CD14-positive monocyte (primary cell): Measurements from ENCODE around the gene SH3PXD2A. TPM values are rescaled to one million over a fixed set of nuclear protein-coding genes. Genes with fewer than 3 reads are reported as not detected.

ENCODE experiments used
- DNase-seq, 3 donors: peaks; one replicate each; pipeline ENCODE4 v3.0.0-alpha.2; 2011 to 2022
- H2AFZ ChIP-seq: 2 replicates; pipeline ENCODE4 v1.6.0; 2012; ENCODE audit warnings: mild to moderate bottlenecking, low read depth, low read length, inconsistent platforms; ENCODE audit not compliant: insufficient read depth, poor library complexity, severe bottlenecking
- H3K27ac ChIP-seq, 2 donors: 1 replicate in 1 of 2; 2 replicates in 1 of 2; pipeline ENCODE4 v1.5.1; 2012 to 2013; ENCODE audit warnings: low read length in 2 of 2, control low read depth in 1 of 2, inconsistent platforms in 1 of 2, low read depth in 1 of 2, mild to moderate bottlenecking in 1 of 2
- H3K27me3 ChIP-seq, 2 donors: one replicate each; pipeline versions ENCODE4 v1.6.0 to v1.6.1; 2011 to 2013; ENCODE audit warnings: low read length in 2 of 2; ENCODE audit not compliant: control insufficient read depth in 2 of 2, insufficient read depth in 2 of 2
- H3K36me3 ChIP-seq, 2 donors: replicated peaks in 1 of 2; 1 replicate in 1 of 2; 2 replicates in 1 of 2; pipeline versions ENCODE4 v1.5.1 to v1.6.1; 2012 to 2013; ENCODE audit warnings: low read length in 2 of 2, control low read depth in 1 of 2, inconsistent platforms in 1 of 2, mild to moderate bottlenecking in 1 of 2; ENCODE audit not compliant: insufficient read depth in 2 of 2, control insufficient read depth in 1 of 2
- H3K4me1 ChIP-seq, 2 donors: 1 replicate in 1 of 2; 2 replicates in 1 of 2; pipeline versions ENCODE4 v1.5.1 to v1.6.1; 2012 to 2013; ENCODE audit warnings: low read length in 2 of 2, control low read depth in 1 of 2, inconsistent platforms in 1 of 2, mild to moderate bottlenecking in 1 of 2, moderate library complexity in 1 of 2; ENCODE audit not compliant: insufficient read depth in 2 of 2, control insufficient read depth in 1 of 2
- H3K4me2 ChIP-seq: replicated peaks from 2 replicates; pipeline ENCODE3; 2012; ENCODE audit warnings: low read length, moderate library complexity, mild to moderate bottlenecking; ENCODE audit not compliant: poor library complexity, severe bottlenecking; ENCODE audit errors: extremely low read depth
- H3K4me3 ChIP-seq, 3 experiments: fragments of 200-600 bp in 1 of 3; sonication (generic) in 1 of 3; replicated peaks in 1 of 3; 1 replicate in 2 of 3; 2 replicates in 1 of 3; pipeline ENCODE4 v1.5.1; 2011 to 2013; ENCODE audit warnings: low read length in 3 of 3, mild to moderate bottlenecking in 3 of 3, control low read depth in 2 of 3, low read depth in 2 of 3, inconsistent platforms in 1 of 3, moderate library complexity in 1 of 3
- H3K79me2 ChIP-seq: 2 replicates; pipeline ENCODE4 v1.6.0; 2012; ENCODE audit warnings: mild to moderate bottlenecking, control low read depth, inconsistent platforms, low read length, moderate library complexity; ENCODE audit not compliant: insufficient read depth
- H3K9ac ChIP-seq: 2 replicates; pipeline ENCODE4 v1.6.0; 2017; ENCODE audit warnings: low read length, mild to moderate bottlenecking; ENCODE audit not compliant: insufficient read depth, poor library complexity, severe bottlenecking
- H3K9me3 ChIP-seq, 2 donors: replicated peaks in 1 of 2; 1 replicate in 1 of 2; 2 replicates in 1 of 2; pipeline versions ENCODE4 v1.5.1 to v1.6.1; 2012 to 2013; ENCODE audit warnings: low read length in 2 of 2, control low read depth in 1 of 2; ENCODE audit not compliant: control insufficient read depth in 1 of 2, insufficient read depth in 1 of 2
- H4K20me1 ChIP-seq: 2 replicates; pipeline ENCODE4 v1.6.0; 2012; ENCODE audit warnings: mild to moderate bottlenecking, low read length, control low read depth, moderate library complexity; ENCODE audit not compliant: insufficient read depth
- H3K27ac Mint-ChIP-seq, 7 donors: one replicate each; pipeline ENCODE4 v1.8.0; 2020; ENCODE audit warnings: mild to moderate bottlenecking in 7 of 7, mixed read lengths in 7 of 7, moderate library complexity in 6 of 7, inconsistent platforms in 2 of 7
- H3K27me3 Mint-ChIP-seq, 3 donors: one replicate each; pipeline ENCODE4 v1.8.0; 2021 to 2022; ENCODE audit warnings: low read depth in 3 of 3, mild to moderate bottlenecking in 3 of 3, mixed read lengths in 3 of 3, moderate library complexity in 3 of 3, inconsistent platforms in 1 of 3
- H3K36me3 Mint-ChIP-seq, 2 donors: one replicate each; pipeline ENCODE4 v1.8.0; 2020; ENCODE audit warnings: mixed read lengths in 2 of 2, inconsistent platforms in 1 of 2, mild to moderate bottlenecking in 1 of 2
- H3K4me1 Mint-ChIP-seq: one replicate; pipeline ENCODE4 v1.8.0; 2020; ENCODE audit warnings: mild to moderate bottlenecking, mixed read lengths
- H3K4me3 Mint-ChIP-seq, 2 donors: one replicate each; pipeline ENCODE4 v1.8.0; 2020; ENCODE audit warnings: mild to moderate bottlenecking in 2 of 2, mixed read lengths in 2 of 2, moderate library complexity in 1 of 2
- H3K9me3 Mint-ChIP-seq, 7 donors: one replicate each; pipeline ENCODE4 v1.8.0; 2020 to 2022; ENCODE audit warnings: mixed read lengths in 7 of 7, mild to moderate bottlenecking in 6 of 7, moderate library complexity in 6 of 7, inconsistent platforms in 2 of 7
- WGBS: methylation state at CpG from one replicate; pipeline ENCODE4 v1.1.5; 2013; ENCODE audit warnings: missing lambda C conversion rate; ENCODE audit not compliant: insufficient coverage; 5-methylcytosine and 5-hydroxymethylcytosine counted together
- intact Hi-C, 2 donors: fragments of 100-400 bp; cut with micrococcal nuclease; formaldehyde crosslinking; loops; one replicate each; pipeline versions ENCODE4 v1.15.0 to v1.15.1; 2023
- polyA plus RNA-seq, 3 donors: library from polyadenylated mRNA; depleted of rRNA in 1 of 3; unstranded in 2 of 3; stranded (reverse) in 1 of 3; fragments of 300-500 nt in 2 of 3; fragments of >200 nt in 1 of 3; fragmentation: Illumina TruSeq in 2 of 3; gene quantifications; 1 replicate in 2 of 3; 2 replicates in 1 of 3; pipeline ENCODE4 v1.2.3, GENCODE V29; 2012 to 2021
- TF ChIP-seq, protein P1 (sequence below): fragments of 200-600 bp; IDR thresholded peaks from one replicate; pipeline ENCODE4 v1.8.0; 2022; ENCODE audit warnings: antibody characterized with exemption, mild to moderate bottlenecking

SH3PXD2A gene
- polyA plus RNA-seq, 3 donors, result 0.01 to 0.76 (median 0.05) TPM

DNA sequence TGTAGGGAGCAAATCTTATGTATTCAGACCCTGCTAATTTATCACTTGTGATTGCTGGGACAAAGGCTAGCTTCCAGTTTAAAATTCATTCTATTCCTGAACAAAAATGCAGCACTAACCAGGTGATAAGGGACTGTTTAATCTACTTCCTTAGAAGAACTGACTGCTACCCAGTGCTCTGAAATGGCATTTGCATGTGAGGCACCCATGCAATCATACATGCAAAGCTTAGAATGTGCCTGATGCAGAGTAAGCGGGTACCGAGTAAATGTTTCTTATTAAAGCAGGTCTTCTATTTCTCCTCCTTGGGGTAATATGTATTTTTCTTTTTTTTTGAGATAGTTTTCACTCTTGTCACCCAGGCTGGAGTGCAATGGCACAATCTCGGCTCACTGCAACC, 307.4 kb downstream of the SH3PXD2A start:
- Mint-ChIP-seq H3K27ac (peak overlapping the region in 3 of 7 donors; percentile 5 to 50 (median 41)), H3K9me3 (peaks cover 0 to 8% (median 7%) of the 10 kb centered on the region in 7 donors), H3K27me3 (peaks cover 13 to 28% (median 14%) of the 10 kb centered on the region in 3 donors), H3K36me3 (peaks cover 0 to 7% of the 10 kb centered on the region in 2 donors), H3K4me3 (no peak overlapping the region), H3K4me1 (peaks cover 41% of the 10 kb centered on the region)
- peaks cover 35% of the 10 kb centered on the region in 2 donors for H3K4me1 ChIP-seq
- peaks cover 0 to 5% of the 10 kb centered on the region in 2 donors for H3K9me3 ChIP-seq
- H2AFZ ChIP-seq, result no peak overlapping the region
- no peak for DNase-seq
- peaks cover 0 to 4% of the 10 kb centered on the region in 2 donors for H3K27me3 ChIP-seq
- H3K79me2 ChIP-seq, result no peaks in the 10 kb centered on the region
- H3K4me3 ChIP-seq, result no peak overlapping the region
- whole genome bisulfite sequencing, result no CpG with 5 or more reads among the region's 3 CpGs
- H3K4me2 ChIP-seq, result no peak overlapping the region
- intact Hi-C loops, result no loop called here
- H3K36me3 ChIP-seq, result no peaks in the 10 kb centered on the region
- no peak overlapping the region for H3K27ac ChIP-seq
- TF ChIP-seq, protein P1, sequence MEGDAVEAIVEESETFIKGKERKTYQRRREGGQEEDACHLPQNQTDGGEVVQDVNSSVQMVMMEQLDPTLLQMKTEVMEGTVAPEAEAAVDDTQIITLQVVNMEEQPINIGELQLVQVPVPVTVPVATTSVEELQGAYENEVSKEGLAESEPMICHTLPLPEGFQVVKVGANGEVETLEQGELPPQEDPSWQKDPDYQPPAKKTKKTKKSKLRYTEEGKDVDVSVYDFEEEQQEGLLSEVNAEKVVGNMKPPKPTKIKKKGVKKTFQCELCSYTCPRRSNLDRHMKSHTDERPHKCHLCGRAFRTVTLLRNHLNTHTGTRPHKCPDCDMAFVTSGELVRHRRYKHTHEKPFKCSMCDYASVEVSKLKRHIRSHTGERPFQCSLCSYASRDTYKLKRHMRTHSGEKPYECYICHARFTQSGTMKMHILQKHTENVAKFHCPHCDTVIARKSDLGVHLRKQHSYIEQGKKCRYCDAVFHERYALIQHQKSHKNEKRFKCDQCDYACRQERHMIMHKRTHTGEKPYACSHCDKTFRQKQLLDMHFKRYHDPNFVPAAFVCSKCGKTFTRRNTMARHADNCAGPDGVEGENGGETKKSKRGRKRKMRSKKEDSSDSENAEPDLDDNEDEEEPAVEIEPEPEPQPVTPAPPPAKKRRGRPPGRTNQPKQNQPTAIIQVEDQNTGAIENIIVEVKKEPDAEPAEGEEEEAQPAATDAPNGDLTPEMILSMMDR, result no peak
- H3K9ac ChIP-seq, result no peak overlapping the region
- H4K20me1 ChIP-seq, result no peaks in the 10 kb centered on the region

DNA sequence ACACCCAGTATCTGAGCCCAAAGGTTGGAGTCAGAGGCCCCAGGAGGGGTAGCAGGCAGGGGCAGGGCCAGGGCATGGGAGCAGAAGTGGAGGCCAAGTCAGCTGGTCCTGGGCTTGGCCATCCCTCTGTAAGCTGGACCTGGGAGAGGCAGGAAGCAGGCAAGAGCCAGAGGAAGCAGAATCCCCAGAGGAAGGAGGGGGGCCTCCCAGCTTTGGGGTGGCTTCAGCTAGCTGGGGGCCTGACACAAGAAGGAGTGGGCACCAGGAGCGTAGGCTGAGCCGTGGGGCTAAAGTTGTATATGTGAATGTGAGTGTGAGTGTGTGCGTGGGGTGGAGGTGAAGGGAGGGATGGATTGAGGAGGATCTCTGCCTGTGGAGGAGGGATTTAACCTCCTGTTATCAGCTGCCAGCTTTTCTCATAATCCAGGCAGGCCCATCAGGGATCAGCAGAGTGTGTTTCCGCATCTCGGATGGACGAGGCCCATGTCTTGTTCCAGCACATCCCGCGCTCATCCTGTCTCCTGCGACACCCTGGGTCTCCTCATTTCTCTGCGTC, 307.9 kb downstream of the SH3PXD2A start:
- Histone ChIP-seq H3K9ac (no peak overlapping the region), H3K36me3 (no peaks in the 10 kb centered on the region), H3K79me2 (no peaks in the 10 kb centered on the region), H3K9me3 (peaks cover 0 to 5% of the 10 kb centered on the region in 2 donors), H3K4me1 (peaks cover 33 to 35% of the 10 kb centered on the region in 2 donors), H2AFZ (no peak overlapping the region), H4K20me1 (no peaks in the 10 kb centered on the region), H3K4me3 (no peak overlapping the region), H3K27ac (no peak overlapping the region), H3K4me2 (no peak overlapping the region), H3K27me3 (peaks cover 0 to 7% of the 10 kb centered on the region in 2 donors)
- 99% methylated on average over 8 of the region's 10 CpGs for WGBS
- TF ChIP-seq, protein P1, result no peak
- intact Hi-C loops, result no loop called here
- Mint-ChIP-seq H3K4me1 (peaks cover 41% of the 10 kb centered on the region), H3K36me3 (peaks cover 0 to 3% of the 10 kb centered on the region in 2 donors), H3K27ac (peak overlapping the region in 3 of 7 donors; percentile 5 to 86 (median 24)), H3K9me3 (peaks cover 0 to 7% (median 4%) of the 10 kb centered on the region in 7 donors), H3K27me3 (peaks cover 15 to 26% (median 16%) of the 10 kb centered on the region in 3 donors), H3K4me3 (no peak overlapping the region)
- DNase-seq, result no peak
